Neural crest cell (in vitro differentiated cells): Measurements from ENCODE around the gene GPR153. TPM values are rescaled to one million over a fixed set of nuclear protein-coding genes. Genes with fewer than 3 reads are reported as not detected.

Source experiments
- DNase-seq: peaks from one replicate; pipeline ENCODE4 v3.0.0; 2021; ENCODE audit warnings: low read depth, mixed read lengths, low spot score
- H3K27ac Mint-ChIP-seq: one replicate; pipeline ENCODE4 v1.8.0; 2021; ENCODE audit warnings: mild to moderate bottlenecking, mixed read lengths; ENCODE audit not compliant: unreplicated experiment
- H3K27me3 Mint-ChIP-seq: 2 replicates; pipeline ENCODE4 v1.8.0; 2021; ENCODE audit warnings: low read depth, mild to moderate bottlenecking, mixed read lengths
- H3K36me3 Mint-ChIP-seq: 2 replicates; pipeline ENCODE4 v1.8.0; 2021; ENCODE audit warnings: low read depth, mild to moderate bottlenecking, mixed read lengths
- H3K4me1 Mint-ChIP-seq: 2 replicates; pipeline ENCODE4 v1.8.0; 2021; ENCODE audit warnings: mixed read lengths
- H3K4me3 Mint-ChIP-seq: one replicate; pipeline ENCODE4 v1.8.0; 2021; ENCODE audit warnings: mild to moderate bottlenecking, mixed read lengths
- H3K9me3 Mint-ChIP-seq: 2 replicates; pipeline ENCODE4 v1.8.0; 2021; ENCODE audit warnings: mixed read lengths
- CTCF ChIP-seq: fragments of 200-600 bp; sonication (generic); conservative IDR thresholded peaks from 2 replicates; pipeline ENCODE4 v1.5.0; 2021; ENCODE audit warnings: antibody characterized with exemption, mild to moderate bottlenecking
- total RNA-seq: library from RNA; stranded (reverse); gene quantifications from 2 replicates; pipeline ENCODE4 v1.2.1, GENCODE V29; 2021

The GPR153 gene
- total RNA-seq, 1 donor from 2014 or later: 28.1 TPM

- H3K27me3 Mint-ChIP-seq: no peaks in the 10 kb centered on the region
- DNase-seq: no peak
- H3K27ac Mint-ChIP-seq: no peak overlapping the region
- no peak overlapping the region for H3K4me3 Mint-ChIP-seq
- TF ChIP-seq CTCF: no peak
- no peaks in the 10 kb centered on the region for H3K9me3 Mint-ChIP-seq
- no peaks in the 10 kb centered on the region for H3K36me3 Mint-ChIP-seq
- H3K4me1 Mint-ChIP-seq: peaks cover 74% of the 10 kb centered on the region
Observed at GRCh38 chr1:6274622-6275139, 13.8 kb upstream of the GPR153 start.

DNA sequence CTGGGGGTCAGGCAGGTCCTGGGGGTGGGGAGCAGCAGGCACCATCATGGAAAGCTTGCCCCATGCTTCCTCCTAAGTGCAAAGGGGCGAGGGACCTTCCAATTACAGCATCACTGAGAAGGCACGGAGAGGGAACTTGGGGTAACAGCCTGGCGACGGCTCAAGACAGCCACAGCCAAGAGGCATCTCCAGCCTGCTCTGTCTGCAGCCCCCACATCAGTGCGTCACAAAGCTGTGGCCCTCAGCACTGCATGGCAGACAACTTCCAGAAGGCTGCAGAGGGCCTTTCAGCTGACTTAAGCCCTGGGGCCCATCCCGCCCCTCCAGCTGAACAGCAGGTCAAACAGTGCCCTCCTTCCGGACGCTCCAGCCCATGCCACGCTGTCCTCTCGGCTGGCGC lies 13.2 kb upstream of the GPR153 start:
- H3K4me1 Mint-ChIP-seq: peaks cover 78% of the 10 kb centered on the region
- DNase-seq: no peak
- H3K9me3 Mint-ChIP-seq: no peaks in the 10 kb centered on the region
- no peaks in the 10 kb centered on the region for H3K27me3 Mint-ChIP-seq
- H3K27ac Mint-ChIP-seq: no peak overlapping the region
- no peak overlapping the region for H3K4me3 Mint-ChIP-seq
- no peaks in the 10 kb centered on the region for H3K36me3 Mint-ChIP-seq
- TF ChIP-seq CTCF: no peak

DNA sequence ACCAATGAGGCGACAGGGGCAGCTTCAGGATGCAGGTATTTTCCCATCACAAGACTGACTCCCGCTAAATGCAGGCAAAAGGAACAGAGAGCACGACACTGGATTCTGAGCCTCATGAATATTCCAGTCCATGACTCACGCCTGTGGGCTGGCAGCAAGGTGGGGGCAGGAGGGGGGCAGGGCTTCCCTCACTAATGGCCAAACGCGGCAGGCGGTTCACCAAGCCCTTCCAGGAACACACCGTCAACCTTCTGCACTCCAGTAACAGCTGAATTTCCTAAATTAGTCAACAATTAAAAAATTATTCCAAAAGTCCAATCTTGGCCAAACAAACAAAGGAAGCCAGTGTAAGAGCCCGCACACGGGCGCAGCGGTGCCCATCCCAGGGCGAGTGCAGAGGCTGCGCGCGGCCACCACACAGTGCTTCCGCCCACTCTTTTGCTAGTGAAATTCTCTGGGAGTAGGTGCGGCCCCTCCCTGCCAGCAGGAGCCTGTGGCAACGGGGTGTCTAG lies 12.5 kb upstream of the GPR153 start:
- H3K36me3 Mint-ChIP-seq: no peaks in the 10 kb centered on the region
- no peak for DNase-seq
- H3K27ac Mint-ChIP-seq: peak overlapping the region; percentile 92
- H3K4me1 Mint-ChIP-seq: peaks cover 79% of the 10 kb centered on the region
- H3K4me3 Mint-ChIP-seq: peak overlapping the region; percentile 72
- H3K9me3 Mint-ChIP-seq: no peaks in the 10 kb centered on the region
- H3K27me3 Mint-ChIP-seq: no peaks in the 10 kb centered on the region
- TF ChIP-seq CTCF: no peak

GRCh38 chr1:6272868-6273267 lies 12.0 kb upstream of the GPR153 start:
- H3K27ac Mint-ChIP-seq: peak overlapping the region; percentile 92
- H3K27me3 Mint-ChIP-seq: no peaks in the 10 kb centered on the region
- TF ChIP-seq CTCF: no peak
- peaks cover 80% of the 10 kb centered on the region for H3K4me1 Mint-ChIP-seq
- no peaks in the 10 kb centered on the region for H3K36me3 Mint-ChIP-seq
- H3K9me3 Mint-ChIP-seq: no peaks in the 10 kb centered on the region
- no peak for DNase-seq
- peak overlapping the region; percentile 72 for H3K4me3 Mint-ChIP-seq

- Mint-ChIP-seq H3K4me1 (peaks cover 80% of the 10 kb centered on the region), H3K9me3 (no peaks in the 10 kb centered on the region), H3K36me3 (no peaks in the 10 kb centered on the region), H3K27ac (peak overlapping the region; percentile 99), H3K27me3 (no peaks in the 10 kb centered on the region), H3K4me3 (peak overlapping the region; percentile 72)
- DNase-seq: no peak
- TF ChIP-seq CTCF: no peak
Observed at GRCh38 chr1:6272452-6272851, 11.6 kb upstream of the GPR153 start.
